ENCODE measurements around the gene FAM89A.
"Not testable (repeated sequence)": the region's sequence is repeated elsewhere in the genome, so short reads cannot be mapped to it uniquely, and the experiment has no call there.

FAM89A gene

GRCh38 chr1:231028682-231029081 is 11.4 kb downstream of the FAM89A start:
- no peak for DNase-seq

GRCh38 chr1:231027971-231028370 is 12.1 kb downstream of the FAM89A start:
- no peak for DNase-seq

- DNase-seq: no peak
Measured at GRCh38 chr1:231027136-231027925, 12.7 kb downstream of the FAM89A start.

DNA sequence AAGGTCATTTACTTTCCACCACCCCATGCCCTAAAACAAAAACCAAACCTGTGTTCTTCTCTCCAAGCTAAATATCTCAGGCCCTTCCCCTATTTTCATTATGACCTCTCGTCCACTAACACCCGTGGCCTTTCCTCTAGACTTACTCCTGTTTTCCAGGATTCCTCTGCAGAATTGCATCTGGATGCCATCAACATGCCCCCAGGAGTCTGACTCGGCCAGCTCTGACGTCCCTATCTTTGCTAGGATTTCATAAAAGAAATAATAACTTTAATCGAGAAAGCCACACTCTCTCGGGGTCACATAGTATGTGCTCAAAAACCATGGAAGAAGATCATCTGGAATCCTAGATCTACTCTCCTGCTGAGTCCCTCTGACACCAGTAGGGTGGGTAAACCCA is 13.5 kb downstream of the FAM89A start:
- DNase-seq: no peak

GRCh38 chr1:231023150-231023549 is 16.9 kb downstream of the FAM89A start:
- DNase-seq: no peak

DNA sequence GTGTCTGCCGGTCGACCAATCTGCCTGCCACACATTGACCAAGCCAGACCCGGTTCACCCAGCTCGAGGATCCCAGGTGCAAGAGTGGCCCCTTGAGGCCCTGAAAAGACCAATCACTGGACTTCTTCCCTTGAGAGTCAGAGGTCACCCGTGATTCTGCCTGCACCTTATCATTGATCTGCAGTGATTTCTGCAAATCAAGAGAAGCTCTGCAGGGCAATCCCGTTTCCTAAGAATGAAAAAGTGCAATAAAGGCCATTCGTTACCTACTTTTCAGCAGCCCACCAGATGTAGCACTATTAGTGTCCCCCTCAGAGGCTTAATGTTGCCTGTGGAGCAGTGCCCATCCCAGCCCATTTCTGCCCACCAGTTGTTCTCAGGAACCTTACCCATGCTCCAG is 17.5 kb downstream of the FAM89A start:
- DNase-seq: not testable (repeated sequence)

DNA sequence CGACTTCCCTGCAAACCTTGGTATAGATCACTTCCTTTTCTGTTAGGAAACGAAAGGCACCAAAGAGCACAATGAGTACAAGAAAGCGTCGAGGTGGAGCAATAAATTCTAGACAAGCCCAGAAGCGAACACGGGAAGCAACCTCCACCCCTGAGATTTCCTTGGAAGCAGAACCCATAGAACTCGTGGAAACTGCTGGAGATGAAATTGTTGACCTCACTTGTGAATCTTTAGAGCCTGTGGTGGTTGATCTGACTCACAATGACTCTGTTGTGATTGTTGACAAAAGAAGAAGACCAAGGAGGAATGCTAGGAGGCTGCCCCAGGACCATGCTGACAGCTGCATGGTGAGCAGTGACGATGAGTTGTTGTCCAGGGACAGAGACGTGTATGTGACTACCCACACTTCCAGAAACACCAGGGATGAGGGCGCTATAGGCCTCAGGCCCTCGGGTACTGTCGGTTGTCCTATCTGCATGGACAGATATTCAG is 18.5 kb downstream of the FAM89A start:
- DNase-seq: no peak

DNA sequence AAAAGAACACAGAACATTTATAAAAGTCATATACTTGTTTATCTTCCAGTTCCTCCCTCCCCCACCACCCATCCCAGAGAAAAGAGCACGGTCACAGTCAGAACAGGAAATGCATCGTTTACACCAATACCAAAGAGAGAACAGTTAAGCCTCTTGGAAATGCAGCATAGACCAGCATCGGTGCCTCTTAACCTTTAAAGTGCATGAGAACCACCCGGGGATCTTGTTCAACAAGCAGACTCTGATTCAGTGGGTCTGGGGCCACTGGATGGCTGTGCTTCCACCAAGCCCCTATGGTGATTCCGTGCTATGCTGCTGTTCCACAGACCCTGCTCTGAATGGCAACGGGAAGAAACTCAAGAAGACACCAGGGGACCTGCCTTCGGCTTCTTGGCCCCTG is 19.2 kb downstream of the FAM89A start:
- no peak for DNase-seq

DNA sequence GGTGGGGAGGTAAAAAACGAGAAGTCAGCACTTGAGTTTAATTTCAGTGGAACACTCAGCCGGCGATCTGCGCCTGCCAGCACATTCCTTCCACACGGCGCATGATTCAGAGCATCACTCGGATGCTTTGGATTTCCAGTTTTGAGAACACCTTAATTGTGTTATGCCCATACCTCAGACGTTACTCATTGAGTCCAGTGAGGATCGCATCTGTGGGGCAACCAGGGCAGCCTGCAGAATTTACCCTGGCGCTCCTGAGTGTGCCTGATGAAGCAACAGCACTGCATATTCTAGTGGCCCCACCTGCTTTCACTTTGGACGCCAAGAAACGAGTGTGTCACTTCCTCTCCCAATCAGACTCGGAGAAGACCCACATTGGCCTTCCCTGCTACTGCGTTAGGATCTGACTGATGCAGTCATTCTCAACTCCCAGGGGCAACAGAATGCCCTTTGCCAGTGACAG is 19.9 kb downstream of the FAM89A start:
- no peak for DNase-seq

DNA sequence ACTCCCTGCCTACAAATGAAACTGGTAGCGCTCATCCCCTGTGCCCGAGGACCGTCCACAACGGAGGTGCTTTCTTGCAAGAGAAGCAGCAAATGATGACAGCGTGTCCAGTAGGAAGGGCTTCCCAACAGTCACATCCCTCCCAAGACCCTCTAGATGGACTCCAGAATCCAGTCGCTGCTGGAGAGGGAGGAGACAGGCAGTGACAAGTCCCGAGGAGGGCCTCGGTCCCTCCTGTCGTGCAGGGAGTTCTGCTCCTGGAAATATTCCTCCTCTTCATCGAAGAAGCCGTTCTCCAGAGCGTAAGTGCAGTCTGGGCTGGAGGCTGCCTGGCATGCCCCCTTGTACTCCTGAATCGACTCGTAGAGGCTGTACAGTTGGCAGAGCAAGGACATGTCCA is 20.3 kb downstream of the FAM89A start:
- DNase-seq: no peak

DNA sequence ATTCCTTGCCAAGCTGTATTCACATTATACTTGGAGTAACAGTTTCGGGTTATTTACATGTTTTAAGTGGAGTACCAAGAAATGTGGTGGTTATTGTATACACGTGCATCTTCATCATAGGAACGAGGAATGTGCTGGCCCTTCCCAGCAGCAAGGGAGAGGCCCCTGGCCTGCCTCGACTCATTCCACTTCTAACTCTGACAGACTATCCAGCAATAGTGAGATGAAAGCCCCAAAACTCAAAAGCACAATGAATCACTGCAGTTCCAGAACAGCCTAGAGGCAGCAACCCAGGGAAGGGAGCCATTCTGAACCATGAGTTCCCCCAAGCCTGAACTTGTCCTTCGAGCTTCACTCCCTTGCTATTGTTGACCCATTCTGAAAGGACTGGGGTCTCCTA is 23.1 kb downstream of the FAM89A start:
- DNase-seq: no peak

DNA sequence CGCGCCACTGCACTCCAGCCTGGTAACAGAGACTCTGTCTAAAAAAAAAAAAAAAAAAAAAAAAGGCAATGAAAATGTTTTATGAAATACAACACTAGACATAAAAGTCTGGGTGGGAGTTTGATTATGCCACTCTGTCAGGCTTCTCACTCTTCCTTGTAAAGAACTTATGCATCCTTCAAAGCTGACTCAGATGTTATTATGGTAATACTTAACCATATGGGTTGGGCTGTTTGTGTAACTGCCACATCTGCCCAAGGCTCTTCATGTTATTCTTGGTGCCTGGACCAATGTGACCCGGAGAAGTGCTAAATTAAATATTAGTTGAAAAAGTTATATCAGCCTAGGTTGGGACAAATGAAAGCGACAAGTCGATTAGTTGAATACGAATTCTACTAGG is 23.8 kb downstream of the FAM89A start:
- DNase-seq: no peak

- DNase-seq: no peak
Measured at GRCh38 chr1:231013391-231014015, 26.6 kb downstream of the FAM89A start.

GRCh38 chr1:231011963-231012362 is 28.1 kb downstream of the FAM89A start:
- DNase-seq: no peak

DNA sequence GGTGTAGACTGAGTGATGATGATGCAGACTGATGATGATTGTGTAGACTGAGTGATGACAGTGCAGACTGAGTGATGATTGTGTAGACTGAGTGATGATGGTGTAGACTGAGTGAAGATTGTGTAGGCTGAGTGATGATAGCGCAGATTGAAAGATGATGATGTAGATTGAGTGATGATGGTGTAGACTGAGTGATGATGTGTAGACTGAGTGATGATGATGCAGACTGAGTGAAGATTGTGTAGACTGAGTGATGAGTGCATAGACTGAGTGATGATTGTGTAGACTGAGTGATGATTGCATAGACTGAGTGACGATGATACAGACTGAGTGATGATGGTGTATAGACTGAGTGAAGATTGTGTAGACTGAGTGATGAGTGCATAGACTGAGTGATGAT is 28.7 kb downstream of the FAM89A start:
- DNase-seq: no peak

GRCh38 chr1:231007535-231007934 is 32.5 kb downstream of the FAM89A start:
- DNase-seq: not testable (repeated sequence)

DNA sequence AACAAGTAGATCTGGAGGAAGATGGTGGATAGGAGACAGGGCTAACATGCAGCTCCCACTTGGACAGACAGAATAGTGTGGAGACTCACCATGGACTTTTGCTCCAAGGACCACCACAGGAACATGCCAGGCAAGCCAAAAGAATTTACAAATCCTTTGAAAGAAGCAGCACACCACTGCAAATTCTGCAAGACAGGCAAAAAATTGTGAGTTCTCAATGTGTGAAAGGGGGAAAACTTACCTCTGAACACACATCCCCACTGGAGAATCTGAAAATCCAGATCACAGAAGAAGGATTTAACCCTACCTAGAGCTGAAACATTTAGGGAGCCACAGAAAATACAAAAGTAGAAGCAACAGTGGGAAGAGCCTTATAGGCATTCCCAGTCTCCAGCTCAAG is 38.2 kb downstream of the FAM89A start:
- DNase-seq: no peak

GRCh38 chr1:231000639-231001038 is 39.4 kb downstream of the FAM89A start:
- no peak for DNase-seq

- DNase-seq: no peak
Measured at GRCh38 chr1:231000201-231000600, 39.9 kb downstream of the FAM89A start.

- DNase-seq: no peak
Measured at GRCh38 chr1:230994860-230995259, 45.2 kb downstream of the FAM89A start.

- DNase-seq: no peak
Measured at GRCh38 chr1:230992100-230992774, 47.8 kb downstream of the FAM89A start.

DNA sequence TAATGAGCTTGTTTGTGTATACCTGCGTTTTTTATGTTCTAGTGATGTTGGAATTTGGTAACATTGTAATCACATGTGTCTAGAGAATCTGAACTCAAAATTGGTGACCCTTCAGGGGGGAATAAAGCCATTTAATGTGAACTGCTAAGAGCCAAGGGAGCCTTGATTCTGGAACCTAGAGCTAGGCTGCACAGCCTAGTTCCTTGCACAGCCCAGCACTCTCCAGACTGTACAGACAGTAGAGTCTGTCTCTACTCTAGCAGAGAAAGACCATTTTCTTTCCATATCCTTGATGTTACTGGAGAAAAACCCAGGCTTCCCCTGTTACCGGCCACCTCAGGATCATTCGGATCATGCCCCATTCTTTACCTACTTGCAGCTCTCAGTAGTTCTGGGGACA is 52.6 kb downstream of the FAM89A start:
- no peak for DNase-seq

DNA sequence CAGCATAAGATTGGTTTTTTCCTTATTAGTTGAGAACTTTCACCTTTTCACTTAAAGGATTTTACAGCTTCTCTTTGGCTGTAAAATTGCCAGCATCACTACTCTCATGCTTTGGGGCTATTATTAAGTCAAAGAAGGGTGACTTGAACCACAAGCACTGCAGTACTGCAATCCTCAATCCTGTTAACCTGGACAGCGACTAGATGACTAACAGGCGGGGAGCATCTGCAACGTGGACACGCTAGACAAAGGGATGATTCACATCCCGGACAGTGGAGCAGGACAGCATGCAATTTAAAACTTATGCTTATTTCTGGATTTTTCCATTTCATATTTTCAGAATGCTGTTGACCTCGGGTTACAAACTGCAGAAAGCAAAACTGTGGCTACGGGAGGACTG is 53.1 kb downstream of the FAM89A start:
- peak in 1 of 2 experiments; percentile 19 for DNase-seq

- no peak for DNase-seq
Measured at GRCh38 chr1:230985711-230986110, 54.3 kb downstream of the FAM89A start.

All from SW 1271 (cell line).